Activated T-helper 1 cell treated with anti-CD3 and anti-CD28 coated beads, Interleukin-2, amount 50 U/mL, for 16 hours (primary cell): ENCODE data around the gene BCAR1.
"Not testable (repeated sequence)": the region's sequence is repeated elsewhere in the genome, so short reads cannot be mapped to it uniquely, and the experiment has no call there.

Experiments
- DNase-seq, 2 donors: peaks; one replicate each; pipeline ENCODE4 v3.0.0-alpha.2; 2020; ENCODE audit warnings: low read depth in 1 of 2, low spot score in 1 of 2

BCAR1 gene, protein sequence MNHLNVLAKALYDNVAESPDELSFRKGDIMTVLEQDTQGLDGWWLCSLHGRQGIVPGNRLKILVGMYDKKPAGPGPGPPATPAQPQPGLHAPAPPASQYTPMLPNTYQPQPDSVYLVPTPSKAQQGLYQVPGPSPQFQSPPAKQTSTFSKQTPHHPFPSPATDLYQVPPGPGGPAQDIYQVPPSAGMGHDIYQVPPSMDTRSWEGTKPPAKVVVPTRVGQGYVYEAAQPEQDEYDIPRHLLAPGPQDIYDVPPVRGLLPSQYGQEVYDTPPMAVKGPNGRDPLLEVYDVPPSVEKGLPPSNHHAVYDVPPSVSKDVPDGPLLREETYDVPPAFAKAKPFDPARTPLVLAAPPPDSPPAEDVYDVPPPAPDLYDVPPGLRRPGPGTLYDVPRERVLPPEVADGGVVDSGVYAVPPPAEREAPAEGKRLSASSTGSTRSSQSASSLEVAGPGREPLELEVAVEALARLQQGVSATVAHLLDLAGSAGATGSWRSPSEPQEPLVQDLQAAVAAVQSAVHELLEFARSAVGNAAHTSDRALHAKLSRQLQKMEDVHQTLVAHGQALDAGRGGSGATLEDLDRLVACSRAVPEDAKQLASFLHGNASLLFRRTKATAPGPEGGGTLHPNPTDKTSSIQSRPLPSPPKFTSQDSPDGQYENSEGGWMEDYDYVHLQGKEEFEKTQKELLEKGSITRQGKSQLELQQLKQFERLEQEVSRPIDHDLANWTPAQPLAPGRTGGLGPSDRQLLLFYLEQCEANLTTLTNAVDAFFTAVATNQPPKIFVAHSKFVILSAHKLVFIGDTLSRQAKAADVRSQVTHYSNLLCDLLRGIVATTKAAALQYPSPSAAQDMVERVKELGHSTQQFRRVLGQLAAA

GRCh38 chr16:75251280-75252048 is at the start of gene BCAR1:
TSS of gene BCAR1 (minus strand) at chr16:75251624. CDS start at chr16:75251482, 142 bp downstream.
- DNase-seq, result no peak

- DNase-seq, result no peak
These were observed 46.8 kb upstream of the BCAR1 start for GRCh38 chr16:75298267-75298666.

GRCh38 chr16:75296606-75297005 is 45.2 kb upstream of the BCAR1 start:
- DNase-seq, result no peak

GRCh38 chr16:75294773-75295459 is 43.5 kb upstream of the BCAR1 start:
- DNase-seq, result no peak

- no peak for DNase-seq
These were observed 42.3 kb upstream of the BCAR1 start for GRCh38 chr16:75293772-75294171.

- no peak for DNase-seq
These were observed 41.7 kb upstream of the BCAR1 start for GRCh38 chr16:75293173-75293572.

GRCh38 chr16:75292691-75293090 is 41.3 kb upstream of the BCAR1 start:
- no peak for DNase-seq

DNA sequence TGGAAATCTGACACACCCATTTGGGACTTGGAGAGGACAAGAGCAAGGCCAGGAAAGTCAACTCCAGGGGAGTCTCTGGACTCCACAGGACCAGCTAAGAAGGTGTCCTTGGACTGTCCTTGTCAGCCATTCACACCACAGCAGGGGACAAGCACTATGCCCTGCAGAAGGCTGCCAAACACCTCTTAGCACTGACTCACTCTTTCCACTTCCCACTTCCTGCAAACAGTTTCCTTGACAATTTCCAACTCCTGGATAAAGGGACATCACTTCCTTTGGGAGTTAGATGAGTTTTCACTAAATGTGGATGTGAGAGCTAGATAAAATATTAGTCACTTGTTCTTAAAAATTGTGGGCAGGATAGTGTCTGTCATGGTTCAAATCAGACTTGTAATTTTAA is 37.8 kb upstream of the BCAR1 start:
- no peak for DNase-seq

GRCh38 chr16:75288596-75289120 is 37.2 kb upstream of the BCAR1 start:
- DNase-seq, result peak in 1 of 2 donors; percentile 14

GRCh38 chr16:75288181-75288580 is 36.8 kb upstream of the BCAR1 start:
- DNase-seq, result no peak

- no peak for DNase-seq
These were observed 36.3 kb upstream of the BCAR1 start for GRCh38 chr16:75287708-75288107.

GRCh38 chr16:75286389-75286788 is 35.0 kb upstream of the BCAR1 start:
- DNase-seq, result no peak

DNA sequence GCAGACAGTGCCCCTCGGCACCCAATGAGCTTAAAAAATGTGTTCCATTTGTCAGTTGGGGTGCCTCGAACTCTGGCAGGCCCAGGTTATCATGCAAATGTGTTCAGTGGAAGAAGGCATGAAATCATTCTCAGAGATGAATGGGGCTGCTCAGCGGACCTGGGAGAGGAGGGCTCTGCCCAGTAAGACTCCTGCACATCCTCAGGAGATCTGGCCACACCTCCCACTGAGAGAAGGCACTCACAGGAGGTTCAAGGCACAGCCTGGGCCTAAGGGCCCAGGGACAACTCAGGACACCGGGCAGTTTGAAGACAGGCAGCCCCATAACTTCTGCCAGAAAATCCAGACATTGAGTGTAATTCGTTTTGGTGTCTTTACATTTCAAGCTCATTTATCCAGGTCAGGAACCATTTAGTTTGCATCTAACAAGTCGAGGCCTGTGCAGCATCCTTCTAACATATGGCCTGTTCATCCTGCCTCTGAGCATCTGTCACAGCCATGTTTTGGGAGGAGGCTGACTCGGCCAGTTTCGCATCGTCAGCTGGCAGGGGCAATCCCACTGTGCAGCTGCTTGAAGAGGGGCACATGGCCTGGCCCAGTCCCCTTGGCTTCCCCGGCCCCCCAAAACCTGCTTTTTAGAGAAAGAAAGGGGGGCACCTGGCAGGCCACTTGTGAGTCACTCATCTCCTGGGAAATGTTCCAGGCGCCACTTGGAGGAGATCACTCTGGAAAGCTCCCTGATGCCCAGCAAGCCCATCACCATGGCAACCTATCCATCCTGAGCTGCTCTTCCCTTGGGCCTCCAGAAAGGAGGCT is 31.2 kb upstream of the BCAR1 start:
- no peak for DNase-seq

GRCh38 chr16:75281826-75282225 is 30.4 kb upstream of the BCAR1 start:
- DNase-seq, result no peak

- not testable (repeated sequence) for DNase-seq
These were observed 29.6 kb upstream of the BCAR1 start for GRCh38 chr16:75281009-75281408.

- no peak for DNase-seq
These were observed 28.9 kb upstream of the BCAR1 start for GRCh38 chr16:75280331-75280804.

GRCh38 chr16:75279305-75279704 is 27.9 kb upstream of the BCAR1 start:
- DNase-seq, result no peak

DNA sequence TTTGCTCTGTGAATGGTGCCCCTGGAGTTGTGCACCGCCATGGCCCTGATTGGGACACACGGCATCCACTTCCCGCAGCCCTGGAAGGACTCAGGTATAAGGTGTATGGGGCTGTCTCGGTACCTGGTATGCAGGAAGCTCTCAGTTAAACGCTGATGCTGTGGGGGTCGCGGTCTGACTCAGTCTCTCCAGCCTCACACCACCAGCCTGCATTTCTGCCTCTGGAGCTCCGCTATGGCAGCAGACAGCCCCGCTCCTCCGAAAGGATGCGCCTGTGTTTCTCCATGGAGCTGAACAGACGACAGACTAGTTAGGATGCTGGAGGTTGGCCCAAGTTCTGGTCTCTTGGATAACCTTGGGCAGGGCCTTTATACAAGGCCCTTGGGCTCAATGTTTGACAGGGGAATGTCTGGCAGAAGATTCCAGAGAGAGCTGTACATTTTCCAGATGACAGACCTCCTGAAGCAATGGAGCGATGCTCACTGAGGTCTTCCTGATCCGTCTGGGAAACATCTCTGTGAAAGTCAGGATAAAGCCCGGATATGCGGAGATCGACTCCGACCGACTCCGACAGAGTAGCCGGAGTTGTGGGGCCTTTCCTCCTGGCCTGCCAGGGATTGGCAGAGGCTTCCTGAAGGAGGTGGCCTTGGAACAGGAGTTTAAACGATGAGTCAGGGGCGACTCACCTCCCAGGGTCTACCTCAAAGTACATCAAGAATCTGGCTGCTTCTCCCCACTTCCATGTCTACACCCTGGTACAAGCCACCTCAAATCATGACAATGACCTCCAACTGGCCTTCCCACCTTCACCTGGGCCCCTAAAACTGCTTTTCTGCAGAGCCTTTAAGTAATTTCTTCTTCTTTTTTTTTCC is 21.9 kb upstream of the BCAR1 start:
- no peak for DNase-seq

DNA sequence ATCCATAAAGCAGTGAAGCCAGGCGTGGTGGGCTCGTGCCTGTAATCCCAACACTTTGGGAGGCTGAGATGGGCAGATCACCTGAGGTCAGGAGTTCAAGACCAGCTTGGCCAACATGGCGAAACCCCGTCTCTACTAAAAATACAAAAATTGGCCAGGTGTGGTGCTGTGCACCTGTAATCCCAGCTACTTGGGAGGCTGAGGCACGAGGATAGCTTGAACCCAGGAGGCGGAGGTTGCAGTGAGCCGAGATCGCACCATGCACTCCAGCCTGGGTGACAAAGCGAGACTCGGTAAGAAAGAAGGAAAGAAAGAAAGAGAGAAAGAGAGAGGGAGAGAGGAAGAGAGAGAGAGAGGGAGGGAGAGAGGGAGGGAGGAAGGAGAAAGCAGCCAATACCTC is 21.2 kb upstream of the BCAR1 start:
- DNase-seq, result not testable (repeated sequence)
